H9 (cell line): Measurements from ENCODE around the gene C8G. TPM values are rescaled to one million over a fixed set of nuclear protein-coding genes. Genes with fewer than 3 reads are reported as not detected.

Source experiments
- DNase-seq: peaks from one replicate; pipeline ENCODE4 v3.0.0-alpha.2; 2017
- H2AFZ ChIP-seq: one replicate; pipeline ENCODE4 v1.6.1; 2013; ENCODE audit warnings: mild to moderate bottlenecking, low read length, control low read depth, moderate library complexity
- H2AK5ac ChIP-seq: 2 replicates; pipeline ENCODE4 v1.6.1; 2013; ENCODE audit warnings: low read length, control low read depth, mixed read lengths; ENCODE audit not compliant: insufficient read length
- H2BK120ac ChIP-seq: one replicate; pipeline ENCODE4 v1.6.1; 2013; ENCODE audit warnings: low read depth, mild to moderate bottlenecking, low read length, control low read depth, inconsistent platforms; ENCODE audit not compliant: poor library complexity, severe bottlenecking
- H2BK12ac ChIP-seq: 2 replicates; pipeline ENCODE4 v1.6.1; 2013; ENCODE audit warnings: low read length, control low read depth, mixed read lengths, low read depth; ENCODE audit not compliant: insufficient read length
- H2BK15ac ChIP-seq: 2 replicates; pipeline ENCODE4 v1.6.1; 2013; ENCODE audit warnings: low read depth, low read length, control low read depth
- H2BK20ac ChIP-seq: one replicate; pipeline ENCODE4 v1.6.1; 2013; ENCODE audit warnings: low read depth, mild to moderate bottlenecking, low read length, control low read depth, inconsistent platforms; ENCODE audit not compliant: poor library complexity, severe bottlenecking
- H2BK5ac ChIP-seq: 2 replicates; pipeline ENCODE4 v1.6.1; 2013; ENCODE audit warnings: low read length, control low read depth, mixed read lengths; ENCODE audit not compliant: insufficient read length
- H3K14ac ChIP-seq: 2 replicates; pipeline ENCODE4 v1.6.1; 2013; ENCODE audit warnings: low read length, control low read depth; ENCODE audit not compliant: insufficient read depth
- H3K18ac ChIP-seq: 2 replicates; pipeline ENCODE4 v1.6.1; 2013; ENCODE audit warnings: low read depth, mild to moderate bottlenecking, mixed read lengths, low read length, control low read depth; ENCODE audit not compliant: insufficient read length
- H3K23ac ChIP-seq: 2 replicates; pipeline ENCODE4 v1.6.1; 2013; ENCODE audit warnings: low read length, control low read depth, mixed read lengths, low read depth; ENCODE audit not compliant: insufficient read length
- H3K23me2 ChIP-seq: 2 replicates; pipeline ENCODE4 v1.6.1; 2013; ENCODE audit warnings: low read depth, mild to moderate bottlenecking, mixed read lengths, low read length, control low read depth; ENCODE audit not compliant: insufficient read length, poor library complexity, severe bottlenecking
- H3K27ac ChIP-seq: 2 replicates; pipeline ENCODE4 v1.5.1; 2013; ENCODE audit warnings: low read length, control low read depth, mixed read lengths, low read depth; ENCODE audit not compliant: insufficient read length
- H3K27me3 ChIP-seq: 2 replicates; pipeline ENCODE4 v1.6.1; 2013; ENCODE audit warnings: low read length, control low read depth, inconsistent platforms; ENCODE audit not compliant: insufficient read depth
- H3K4ac ChIP-seq: 2 replicates; pipeline ENCODE4 v1.6.1; 2013; ENCODE audit warnings: low read depth, mild to moderate bottlenecking, control low read depth, inconsistent platforms, low read length, moderate library complexity
- H3K4me1 ChIP-seq: 2 replicates; pipeline ENCODE4 v1.6.1; 2013; ENCODE audit warnings: low read length, control low read depth, inconsistent platforms; ENCODE audit not compliant: insufficient read depth
- H3K4me2 ChIP-seq: 2 replicates; pipeline ENCODE4 v1.6.1; 2013; ENCODE audit warnings: low read length, control low read depth, mixed read lengths; ENCODE audit not compliant: insufficient read length, insufficient read depth
- H3K56ac ChIP-seq: 2 replicates; pipeline ENCODE4 v1.6.1; 2013; ENCODE audit warnings: low read depth, mild to moderate bottlenecking, mixed read lengths, low read length, control low read depth; ENCODE audit not compliant: insufficient read length
- H3K79me1 ChIP-seq: 2 replicates; pipeline ENCODE4 v1.6.1; 2013; ENCODE audit warnings: low read depth, mild to moderate bottlenecking, moderate library complexity, low read length, control low read depth, inconsistent platforms; ENCODE audit not compliant: insufficient read depth, poor library complexity, severe bottlenecking
- H3K79me2 ChIP-seq: 2 replicates; pipeline ENCODE4 v1.6.1; 2013; ENCODE audit warnings: low read length, control low read depth, inconsistent platforms; ENCODE audit not compliant: insufficient read depth
- H3K9ac ChIP-seq: 2 replicates; pipeline ENCODE4 v1.6.1; 2013; ENCODE audit warnings: low read length, control low read depth, mixed read lengths; ENCODE audit not compliant: insufficient read length; ENCODE audit errors: extremely low read depth
- H3K9me3 ChIP-seq: one replicate; pipeline ENCODE4 v1.6.1; 2013; ENCODE audit warnings: low read depth, low read length, inconsistent platforms; ENCODE audit not compliant: control insufficient read depth
- H3T11ph ChIP-seq: one replicate; pipeline ENCODE4 v1.6.1; 2013; ENCODE audit warnings: mild to moderate bottlenecking, low read length, control low read depth, inconsistent platforms
- H4K20me1 ChIP-seq: one replicate; pipeline ENCODE4 v1.6.1; 2013; ENCODE audit not compliant: control insufficient read depth, insufficient read length, insufficient read depth
- H4K5ac ChIP-seq: 2 replicates; pipeline ENCODE4 v1.6.1; 2013; ENCODE audit warnings: low read depth, mild to moderate bottlenecking, mixed read lengths, low read length, control low read depth; ENCODE audit not compliant: insufficient read length
- H4K8ac ChIP-seq: replicated peaks from 2 replicates; pipeline ENCODE4 v1.6.1; 2013; ENCODE audit warnings: low read length, control low read depth, mixed read lengths, low read depth; ENCODE audit not compliant: insufficient read length
- H4K91ac ChIP-seq: 2 replicates; pipeline ENCODE4 v1.6.1; 2013; ENCODE audit warnings: low read depth, mild to moderate bottlenecking, moderate library complexity, mixed read lengths, low read length, control low read depth; ENCODE audit not compliant: insufficient read length
- H3K27ac Mint-ChIP-seq, 3 experiments: 2 replicates in 2 of 3; 3 replicates in 1 of 3; pipeline ENCODE4 v1.8.0; 2020 to 2021; ENCODE audit warnings: mixed read lengths in 3 of 3, mild to moderate bottlenecking in 1 of 3, moderate library complexity in 1 of 3
- H3K27me3 Mint-ChIP-seq: 2 replicates; pipeline ENCODE4 v1.8.0; 2021; ENCODE audit warnings: low read depth, mild to moderate bottlenecking, moderate library complexity, mixed read lengths
- H3K36me3 Mint-ChIP-seq, 3 experiments: 2 replicates in 2 of 3; 3 replicates in 1 of 3; pipeline ENCODE4 v1.8.0; 2020 to 2021; ENCODE audit warnings: low read depth in 3 of 3, mixed read lengths in 3 of 3; ENCODE audit not compliant: insufficient read depth in 1 of 3
- H3K4me1 Mint-ChIP-seq, 2 experiments: 2 replicates each; pipeline ENCODE4 v1.8.0; 2020; ENCODE audit warnings: mixed read lengths in 2 of 2
- H3K4me3 Mint-ChIP-seq, 2 experiments: 2 replicates in 1 of 2; 3 replicates in 1 of 2; pipeline ENCODE4 v1.8.0; 2020 to 2021; ENCODE audit warnings: mild to moderate bottlenecking in 2 of 2, mixed read lengths in 2 of 2, moderate library complexity in 1 of 2
- H3K9me3 Mint-ChIP-seq, 2 experiments: 2 replicates in 1 of 2; 3 replicates in 1 of 2; pipeline ENCODE4 v1.8.0; 2020; ENCODE audit warnings: mild to moderate bottlenecking in 2 of 2, mixed read lengths in 2 of 2, moderate library complexity in 1 of 2
- CTCF ChIP-seq: fragments of 200-600 bp; sonication (generic); conservative IDR thresholded peaks from 3 replicates; pipeline ENCODE4 v1.8.0; 2021; ENCODE audit warnings: antibody characterized with exemption, mild to moderate bottlenecking
- WGBS: extraction: QIAGEN DNeasy Blood & Tissue Kit; methylation state at CpG from one replicate; pipeline ENCODE4 v1.1.7; 2013; ENCODE audit warnings: missing lambda C conversion rate, low lambda C conversion rate, mixed read lengths; ENCODE audit not compliant: insufficient read length; ENCODE audit errors: extremely low coverage; 5-methylcytosine and 5-hydroxymethylcytosine counted together
- total RNA-seq: library from RNA; stranded (reverse); gene quantifications from 2 replicates; pipeline ENCODE4 v1.2.1, GENCODE V29; 2021

The C8G gene
- total RNA-seq, 1 experiment from 2014 or later: 0.96 TPM

GRCh38 chr9:136995362-136995761, 50.3 kb downstream of the C8G start:
- no peak overlapping the region for H3K9ac ChIP-seq

More at GRCh38 chr9:136995362-136995761, 50.3 kb downstream of the C8G start:
- Mint-ChIP-seq H3K4me1 (peaks cover 9 to 12% of the 10 kb centered on the region in 2 experiments), H3K36me3 (peaks cover 2 to 8% (median 2%) of the 10 kb centered on the region in 3 experiments; a peak in 5 of 7 replicates), H3K9me3 (peaks cover 9 to 10% of the 10 kb centered on the region in 2 experiments; a peak in 3 of 5 replicates), H3K4me3 (no peak overlapping the region), H3K27ac (no peak overlapping the region), H3K27me3 (peaks cover 19% of the 10 kb centered on the region)
- no peak overlapping the region for H3K4ac ChIP-seq
- H3K14ac ChIP-seq: no peak overlapping the region
- no peaks in the 10 kb centered on the region for H3K79me2 ChIP-seq
- H3K4me2 ChIP-seq: no peak overlapping the region
- DNase-seq: no peak
- H2BK120ac ChIP-seq: no peak overlapping the region
- no peak overlapping the region for H3K27ac ChIP-seq
- no peak overlapping the region for H4K5ac ChIP-seq
- no peak overlapping the region for H2BK12ac ChIP-seq
- no peak overlapping the region for H2BK5ac ChIP-seq
- no peak overlapping the region for H3K23ac ChIP-seq
- H3K79me1 ChIP-seq: no peaks in the 10 kb centered on the region
- H4K8ac ChIP-seq: no peak overlapping the region
- H3K9me3 ChIP-seq: no peaks in the 10 kb centered on the region
- no peak overlapping the region for H3T11ph ChIP-seq
- H4K20me1 ChIP-seq: no peaks in the 10 kb centered on the region
- no peak overlapping the region for H3K56ac ChIP-seq
- H3K18ac ChIP-seq: no peak overlapping the region
- H2BK15ac ChIP-seq: no peak overlapping the region
- no peak overlapping the region for H2AK5ac ChIP-seq
- no peak overlapping the region for H4K91ac ChIP-seq
- H3K4me1 ChIP-seq: no peaks in the 10 kb centered on the region
- peaks cover 6% of the 10 kb centered on the region for H3K23me2 ChIP-seq
- no CpG with 5 or more reads among the region's 30 CpGs for WGBS
- H2AFZ ChIP-seq: no peak overlapping the region
- TF ChIP-seq CTCF: no peak
- no peaks in the 10 kb centered on the region for H3K27me3 ChIP-seq
- no peak overlapping the region for H2BK20ac ChIP-seq
